ENCODE measurements around the gene UGGT1.

DNA sequence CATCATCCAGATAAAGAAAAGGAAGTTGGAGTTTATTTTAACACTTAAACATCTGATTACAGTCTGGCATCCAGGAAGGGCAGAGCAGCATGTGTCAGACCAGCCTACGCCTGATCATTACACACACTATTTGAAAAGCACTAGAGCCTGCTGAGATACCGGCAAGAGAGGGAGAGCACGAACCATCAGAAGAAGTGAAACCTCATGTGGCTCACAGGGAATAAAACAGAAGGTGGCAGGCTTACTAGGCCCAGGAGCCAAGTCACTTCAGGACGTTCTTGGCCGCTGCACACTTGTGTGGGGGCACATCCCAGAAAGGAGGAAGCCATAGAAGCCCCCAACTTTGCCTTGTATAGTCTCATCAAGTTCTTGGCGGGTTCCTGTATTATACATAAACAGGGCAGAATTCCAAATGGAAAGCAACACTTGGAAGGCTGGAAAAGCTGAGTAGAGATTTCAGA, 105.5 kb downstream of the UGGT1 start:
- TF ChIP-seq, protein P1, sequence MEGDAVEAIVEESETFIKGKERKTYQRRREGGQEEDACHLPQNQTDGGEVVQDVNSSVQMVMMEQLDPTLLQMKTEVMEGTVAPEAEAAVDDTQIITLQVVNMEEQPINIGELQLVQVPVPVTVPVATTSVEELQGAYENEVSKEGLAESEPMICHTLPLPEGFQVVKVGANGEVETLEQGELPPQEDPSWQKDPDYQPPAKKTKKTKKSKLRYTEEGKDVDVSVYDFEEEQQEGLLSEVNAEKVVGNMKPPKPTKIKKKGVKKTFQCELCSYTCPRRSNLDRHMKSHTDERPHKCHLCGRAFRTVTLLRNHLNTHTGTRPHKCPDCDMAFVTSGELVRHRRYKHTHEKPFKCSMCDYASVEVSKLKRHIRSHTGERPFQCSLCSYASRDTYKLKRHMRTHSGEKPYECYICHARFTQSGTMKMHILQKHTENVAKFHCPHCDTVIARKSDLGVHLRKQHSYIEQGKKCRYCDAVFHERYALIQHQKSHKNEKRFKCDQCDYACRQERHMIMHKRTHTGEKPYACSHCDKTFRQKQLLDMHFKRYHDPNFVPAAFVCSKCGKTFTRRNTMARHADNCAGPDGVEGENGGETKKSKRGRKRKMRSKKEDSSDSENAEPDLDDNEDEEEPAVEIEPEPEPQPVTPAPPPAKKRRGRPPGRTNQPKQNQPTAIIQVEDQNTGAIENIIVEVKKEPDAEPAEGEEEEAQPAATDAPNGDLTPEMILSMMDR (IDR thresholded peaks at IDR 0.05) = no peak
- TF ChIP-seq POLR2A (IDR thresholded peaks at IDR 0.05) = no peak

Data from testis (tissue), 2 donors.